NCI-H526 treated with DMSO at 0.1 percent for 48 hours (cell line): ENCODE measurements around the gene STOML3.

Experiments used
- DNase-seq: peaks from one replicate; lab custom pipeline; 2025; lab: John Stamatoyannopoulos, UW

STOML3 gene

DNA sequence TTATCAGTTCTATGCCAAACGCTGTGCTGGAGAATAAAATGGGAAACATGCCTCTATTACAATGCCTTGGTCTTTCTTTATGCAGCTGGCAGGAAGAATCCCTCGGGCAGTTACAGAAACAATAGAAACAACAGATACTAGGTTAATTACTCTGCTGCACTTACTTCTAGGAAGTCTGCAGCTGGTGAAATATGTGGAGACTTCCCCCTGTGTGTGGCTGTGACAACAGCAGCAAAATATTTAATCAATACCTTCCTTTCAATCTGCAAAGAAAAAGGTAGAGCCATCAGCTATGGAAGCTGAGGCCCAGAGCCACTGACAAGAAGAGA, 9.9 kb downstream of the STOML3 start:
- DNase-seq, result no peak

DNA sequence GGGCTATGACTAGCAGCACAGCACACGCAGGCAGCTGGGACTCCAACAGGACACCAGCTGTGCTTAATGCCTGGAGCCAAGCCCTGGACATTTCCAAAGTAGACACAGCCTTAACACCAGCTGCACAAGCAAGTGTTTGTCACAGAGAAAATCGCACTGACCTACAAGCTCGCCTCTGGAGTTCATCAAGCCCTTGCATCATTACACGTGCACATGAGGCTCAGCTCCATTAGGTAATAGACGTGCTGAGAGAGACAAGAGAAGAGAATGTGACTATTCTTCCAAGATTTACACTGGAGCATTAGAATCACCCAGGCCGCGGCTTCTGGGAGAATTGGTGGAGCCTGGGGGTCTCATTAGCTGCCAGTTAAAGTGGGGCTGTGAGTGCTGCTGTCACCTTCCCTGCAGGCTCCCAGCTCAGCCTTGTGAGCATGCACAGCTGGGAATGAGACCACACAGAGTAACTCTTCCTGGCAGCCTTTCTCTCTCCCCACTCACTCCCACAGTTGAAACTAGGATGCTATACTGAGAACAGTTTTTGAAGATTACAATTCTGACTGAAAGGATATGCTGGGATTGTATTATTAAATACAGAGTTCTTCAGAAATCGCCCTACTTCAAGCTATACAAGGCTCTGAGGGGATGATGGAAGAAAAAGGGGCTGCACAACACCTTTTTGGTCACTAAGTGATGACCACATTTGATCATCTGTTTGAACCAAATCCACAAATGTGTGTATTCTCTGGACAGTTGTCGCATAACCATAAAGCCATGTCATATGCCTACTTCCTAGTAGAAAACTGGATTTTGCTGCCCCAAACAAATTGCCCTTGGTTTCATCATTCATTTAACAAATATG, 10.5 kb downstream of the STOML3 start:
- DNase-seq, result no peak

DNA sequence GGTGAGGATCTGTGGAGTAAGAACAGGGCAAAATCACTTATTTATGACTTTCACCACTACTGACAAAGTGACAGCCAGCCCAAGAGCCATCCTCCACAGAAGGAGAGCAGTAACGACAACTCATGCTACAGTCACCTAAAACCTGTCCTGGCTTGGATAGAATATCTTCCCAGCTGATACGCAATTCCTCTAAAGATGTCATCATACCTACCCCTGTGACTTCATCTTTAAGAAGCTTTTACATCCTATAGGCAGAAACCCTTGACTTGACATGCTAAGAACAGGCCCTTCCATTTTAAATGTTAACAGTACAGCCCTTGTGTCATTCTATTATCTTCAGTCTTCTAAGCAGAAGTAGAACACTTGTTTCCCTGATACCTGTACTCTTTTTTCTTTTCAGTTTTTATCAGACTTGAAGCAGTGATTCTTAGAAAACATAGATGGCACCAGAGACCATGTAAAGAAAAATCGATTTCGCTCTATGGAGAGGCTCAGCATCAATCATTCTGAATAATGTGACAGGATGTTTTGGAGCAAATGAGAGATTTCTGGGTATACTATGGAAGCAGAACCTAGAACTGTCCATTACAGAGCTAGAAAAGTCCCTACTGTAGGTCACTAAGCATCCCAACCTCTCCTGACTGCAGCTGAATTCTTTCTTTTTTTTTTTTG, 20.1 kb downstream of the STOML3 start:
- no peak for DNase-seq

DNA sequence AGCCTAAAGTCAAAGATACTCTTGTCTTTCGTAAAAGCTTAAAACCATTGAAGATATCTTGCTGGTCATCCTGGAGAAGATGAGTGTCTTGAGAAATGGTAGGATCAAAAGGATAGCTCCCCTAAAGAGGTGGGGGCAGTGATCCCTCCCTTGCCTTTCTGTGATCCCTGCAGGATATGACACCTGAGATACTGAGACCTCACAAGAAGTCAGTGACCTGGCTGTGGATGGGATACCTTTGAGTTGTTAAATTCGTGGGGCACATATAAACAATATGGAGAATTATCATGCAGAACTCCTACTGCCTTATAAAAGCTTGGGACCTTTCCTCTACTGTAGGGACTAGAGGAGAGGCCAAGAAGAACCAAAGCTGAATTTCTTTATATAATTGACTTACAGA, 21.4 kb downstream of the STOML3 start:
- DNase-seq, result no peak

DNA sequence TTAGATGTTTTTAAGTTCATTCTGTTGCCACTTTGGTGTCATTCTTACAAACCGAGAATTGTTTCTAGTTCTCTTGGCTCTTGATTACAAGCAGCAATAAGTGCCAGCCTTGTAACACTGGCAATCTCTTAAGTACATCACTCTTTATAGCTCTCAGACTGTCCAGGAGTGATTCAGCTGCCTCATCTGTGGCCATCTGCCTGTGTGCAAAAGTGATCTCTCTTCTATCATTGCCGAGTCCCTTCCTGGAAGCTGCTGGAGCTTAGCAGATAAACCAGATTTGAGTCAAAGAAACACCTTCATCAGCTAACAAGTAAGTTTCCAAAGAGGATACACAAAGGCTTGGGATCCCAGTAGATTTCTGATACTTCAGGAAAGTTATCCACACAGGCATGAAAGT, 23.2 kb downstream of the STOML3 start:
- DNase-seq, result no peak

DNA sequence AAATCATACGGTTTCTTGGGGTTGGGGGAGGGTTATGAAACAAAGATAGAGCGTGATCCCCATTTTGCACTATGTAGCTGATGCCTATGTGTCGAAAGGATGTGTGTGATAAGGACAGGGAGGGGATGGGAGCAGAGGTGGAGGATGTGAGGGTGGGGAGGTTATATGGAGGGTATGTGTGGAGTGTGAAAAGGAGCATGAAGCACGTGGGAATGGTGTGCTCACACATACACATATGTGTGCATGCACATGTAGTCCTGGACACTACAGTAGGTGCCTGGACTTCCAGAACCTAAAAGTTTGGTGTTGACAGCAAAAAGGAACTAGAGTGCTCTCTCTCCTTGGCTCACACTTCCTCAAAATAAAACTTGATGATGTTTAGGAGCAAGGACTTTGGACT, 25.4 kb downstream of the STOML3 start:
- DNase-seq, result no peak

DNA sequence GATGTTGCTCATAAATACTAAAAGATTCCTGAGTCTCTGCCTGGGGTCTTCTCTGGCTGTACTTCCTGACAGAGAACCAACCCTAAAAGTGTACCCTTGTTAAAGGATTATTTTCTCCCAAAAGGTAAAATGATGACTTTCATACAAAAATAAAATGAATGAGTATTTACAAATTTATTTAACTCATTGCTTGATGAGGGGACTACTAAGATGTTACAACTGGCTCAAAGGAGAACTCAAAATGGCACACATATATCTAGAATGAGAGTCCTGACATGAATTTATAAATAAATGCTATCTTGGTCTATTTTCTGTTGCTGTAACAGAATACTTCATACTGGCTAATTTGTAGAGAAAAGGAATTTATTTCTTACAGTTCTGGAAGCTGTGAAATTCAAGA, 30.5 kb downstream of the STOML3 start:
- DNase-seq, result no peak

DNA sequence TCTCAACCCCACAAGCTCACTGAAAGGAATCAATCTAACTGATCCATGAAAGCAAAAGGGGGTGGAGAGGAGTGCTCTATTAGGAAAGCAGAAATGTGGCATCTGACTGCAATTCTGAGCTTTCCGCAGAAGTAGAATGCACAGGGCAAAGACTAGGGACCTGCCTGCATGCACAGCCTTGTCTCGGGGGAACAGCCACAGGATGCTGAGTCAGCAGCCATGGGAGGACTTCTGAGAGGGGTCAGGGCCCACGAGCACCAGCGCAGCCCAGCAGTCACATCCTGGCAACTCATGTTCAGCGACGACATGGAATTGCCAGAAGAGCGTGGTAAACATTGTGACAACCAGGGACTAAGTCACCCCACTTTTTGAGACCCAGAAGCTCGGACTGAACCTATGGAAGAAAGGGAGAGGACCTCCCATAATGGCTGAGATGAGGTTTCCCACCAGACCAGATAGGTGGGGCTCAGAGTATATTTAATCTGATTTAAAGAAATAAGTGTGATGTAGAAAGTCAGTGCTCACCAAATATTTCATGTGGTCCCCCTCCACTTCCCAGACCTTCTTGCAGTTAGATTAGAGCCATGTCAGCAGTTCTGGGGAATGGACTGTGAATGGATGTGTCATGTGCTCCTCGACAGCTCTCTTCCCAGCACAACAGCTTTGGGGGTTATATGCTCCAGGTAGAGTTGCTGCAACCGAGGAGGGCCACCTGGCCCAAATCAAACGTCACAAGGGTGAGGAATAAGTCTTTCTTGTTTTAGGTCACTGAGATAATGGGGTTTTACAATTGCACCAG, 32.6 kb downstream of the STOML3 start:
- no peak for DNase-seq

DNA sequence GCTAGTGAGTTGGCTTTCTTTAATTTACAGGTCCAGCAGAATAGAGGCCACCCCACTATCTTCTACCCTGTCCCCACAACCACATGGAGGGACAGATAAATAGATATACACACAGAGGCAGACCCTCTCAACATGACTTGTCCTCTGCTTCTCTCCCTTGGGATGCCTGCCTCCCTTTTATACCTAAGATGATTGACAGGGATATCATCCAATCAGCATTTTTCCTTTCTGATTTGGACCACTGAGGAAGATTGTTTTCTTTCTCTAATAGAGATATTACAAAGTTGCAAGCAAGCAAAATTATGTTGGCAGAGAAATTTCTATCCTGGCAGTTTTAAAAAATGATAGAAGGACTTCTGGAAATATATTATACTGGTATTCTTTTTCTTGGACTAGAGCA, 35.8 kb downstream of the STOML3 start:
- no peak for DNase-seq

DNA sequence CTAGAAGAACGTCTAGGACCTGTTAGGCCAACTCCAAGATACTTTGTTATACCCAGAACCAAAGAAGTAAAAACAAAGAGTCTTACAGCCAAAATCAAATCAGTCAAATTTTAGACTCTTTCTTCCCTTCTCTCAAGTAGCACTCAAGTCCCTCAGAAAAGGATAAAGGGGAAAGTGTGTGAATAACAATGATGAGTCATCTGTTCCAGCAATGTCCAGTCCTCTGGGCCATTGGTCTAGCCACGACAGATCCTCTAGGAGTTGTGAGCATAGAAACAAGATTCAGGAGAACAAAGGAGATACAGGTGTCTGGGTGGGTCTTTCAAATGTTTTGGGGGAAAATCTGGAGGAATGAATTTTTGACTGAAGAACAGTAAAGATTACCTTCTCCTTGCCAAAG, 36.3 kb downstream of the STOML3 start:
- no peak for DNase-seq

DNA sequence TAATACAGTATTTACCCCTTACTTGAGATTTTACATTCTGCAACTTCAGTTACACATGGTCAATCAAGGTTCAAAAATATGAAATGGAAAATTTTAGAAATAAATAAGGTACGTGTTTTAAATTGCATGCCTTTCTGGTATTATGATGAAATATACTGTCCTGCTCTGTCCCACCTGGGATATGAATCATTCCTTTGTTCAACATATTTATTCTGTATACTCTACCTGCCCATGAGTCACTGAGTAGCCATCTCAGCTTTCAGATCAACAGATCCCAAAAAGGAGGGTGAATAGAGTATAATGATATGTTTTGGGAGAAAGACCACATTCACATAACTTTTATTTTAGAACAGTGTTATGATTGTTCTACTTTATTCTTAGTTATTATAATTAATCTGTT, 37.8 kb downstream of the STOML3 start:
- DNase-seq, result no peak

DNA sequence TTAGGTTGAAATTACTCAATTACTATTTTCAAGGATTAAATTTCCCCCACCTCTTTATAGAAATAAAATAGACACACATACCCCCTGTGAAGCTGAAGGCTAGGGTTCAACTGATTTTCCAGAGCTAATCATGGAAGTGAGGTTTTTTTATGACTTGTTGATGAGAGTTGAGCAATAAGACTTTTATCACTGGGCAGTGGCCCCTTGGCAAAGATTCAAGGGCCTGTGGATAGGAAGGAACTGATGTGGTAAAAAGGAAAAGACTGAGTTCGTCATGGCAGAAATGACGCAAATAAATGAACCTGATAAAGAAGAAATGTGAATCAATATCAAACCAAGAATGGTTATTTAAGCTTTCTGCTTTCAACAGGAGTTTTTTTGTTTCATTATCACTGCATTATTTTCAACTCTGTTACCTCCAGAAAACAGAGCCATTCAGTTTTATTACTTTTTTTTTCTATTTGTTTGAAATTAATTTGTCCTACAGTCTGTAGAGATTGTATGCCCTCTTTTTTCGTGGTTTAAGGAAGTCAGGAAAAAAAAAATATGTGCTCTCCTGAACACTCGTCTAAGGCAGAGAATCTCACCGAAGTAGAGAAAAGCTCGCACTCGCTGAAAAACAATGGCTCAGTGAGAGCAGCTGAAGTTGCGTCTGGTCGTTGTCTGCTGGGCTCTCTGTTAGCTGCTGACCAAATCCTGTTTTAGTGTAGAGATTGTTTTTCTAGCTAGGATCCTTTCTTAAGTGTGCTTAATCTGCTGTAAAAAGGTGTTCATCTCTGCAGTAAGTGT, 38.9 kb downstream of the STOML3 start:
- no peak for DNase-seq

DNA sequence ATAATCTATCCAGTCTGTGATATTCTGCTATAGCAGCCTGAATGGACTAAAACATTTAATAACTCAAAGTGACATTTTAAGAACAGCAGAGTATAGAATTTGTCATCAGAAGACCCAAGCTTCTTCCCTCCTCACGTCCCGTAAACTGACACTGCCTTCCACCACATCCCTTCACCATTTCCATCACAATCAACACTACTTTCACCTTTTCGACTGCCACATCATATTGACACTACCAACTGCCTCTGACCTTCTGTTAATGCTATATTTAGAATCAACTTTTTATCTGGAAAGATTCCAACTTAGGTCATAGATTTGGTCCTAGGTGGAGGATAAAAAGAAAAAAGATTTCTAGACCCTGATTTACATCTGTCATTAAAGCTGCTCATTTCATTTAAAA, 39.6 kb downstream of the STOML3 start:
- DNase-seq, result no peak

DNA sequence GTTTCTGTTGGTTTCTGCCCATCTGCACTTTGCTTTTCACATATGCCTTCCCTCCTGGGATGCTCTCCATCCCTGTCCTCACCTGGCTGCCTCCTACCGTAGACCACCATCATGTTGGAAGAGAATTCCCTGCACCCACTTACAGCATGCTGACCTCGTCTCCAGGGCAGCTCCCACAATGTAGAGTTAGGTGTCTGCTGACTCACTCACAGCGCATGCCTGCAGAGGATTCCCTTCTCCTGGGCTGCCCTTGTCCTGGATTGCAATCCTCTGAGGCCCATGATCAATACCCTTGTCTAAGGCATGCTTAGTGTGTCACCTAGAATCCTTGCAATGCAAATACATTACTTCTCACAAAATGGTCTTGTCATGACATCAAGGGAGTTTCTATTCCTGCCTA, 43.6 kb downstream of the STOML3 start:
- no peak for DNase-seq

DNA sequence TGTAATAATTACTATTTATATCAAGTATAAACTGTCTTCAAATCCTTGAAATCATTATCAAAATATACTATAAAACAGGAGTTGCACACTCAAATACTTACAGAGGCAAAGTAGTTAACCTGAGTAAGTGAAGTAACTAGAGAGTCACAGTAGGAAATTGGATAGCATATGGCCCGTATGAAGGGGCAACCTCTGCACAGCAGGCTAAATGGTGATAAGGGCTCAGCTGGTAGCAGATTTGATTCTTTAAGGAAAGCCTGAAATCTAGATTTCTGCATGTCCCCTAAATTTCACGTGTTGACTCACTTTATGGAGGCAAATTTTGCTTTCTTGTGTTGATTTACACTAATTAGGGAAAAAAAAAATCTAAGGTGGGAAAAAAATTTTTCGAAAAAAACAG, 46.4 kb downstream of the STOML3 start:
- no peak for DNase-seq

DNA sequence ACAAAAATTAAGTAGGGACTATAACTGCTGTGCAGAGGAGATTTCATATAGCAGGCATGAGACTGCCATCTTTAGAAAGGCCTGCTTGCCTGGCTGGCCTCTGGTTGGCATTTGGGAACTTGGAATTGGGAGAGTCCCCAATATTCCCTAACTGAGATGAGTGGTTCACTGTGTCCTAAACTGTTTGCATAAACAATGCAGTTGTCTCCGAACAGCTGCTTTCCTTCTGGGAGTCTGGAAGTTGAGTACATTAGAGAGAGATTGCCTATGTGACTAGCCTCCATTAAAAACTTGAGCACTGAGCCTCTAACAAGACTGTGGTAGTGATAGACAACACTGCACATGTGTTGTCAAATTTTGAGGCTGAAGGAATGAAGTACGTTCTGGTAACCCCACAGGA, 47.4 kb downstream of the STOML3 start:
- no peak for DNase-seq

DNA sequence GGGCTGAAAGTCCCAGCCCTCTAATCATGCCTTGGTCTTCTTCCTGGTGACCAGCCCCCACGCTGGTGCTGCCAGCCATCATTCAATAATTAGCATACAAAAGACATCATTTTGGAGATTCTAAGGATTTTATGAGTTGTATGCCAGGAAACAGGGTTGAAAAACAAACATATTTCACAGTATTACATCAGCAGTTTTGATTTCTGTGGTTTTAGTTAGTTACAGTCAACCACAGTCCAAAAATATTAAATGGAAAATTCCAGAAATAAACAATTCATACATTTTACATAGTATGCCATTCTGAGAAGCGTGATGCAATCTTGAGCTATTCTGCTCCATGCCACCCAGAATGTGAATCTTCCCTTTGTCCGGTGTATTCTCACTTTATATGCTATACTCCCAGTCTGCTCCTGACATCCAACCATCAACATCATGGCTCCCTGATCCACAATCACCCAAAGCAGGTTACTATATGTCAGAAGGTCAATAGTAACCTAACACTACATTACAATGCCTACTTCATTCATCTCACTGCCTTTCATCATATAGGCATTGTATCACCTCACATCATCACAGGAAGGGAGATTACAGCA, 49.2 kb downstream of the STOML3 start:
- DNase-seq, result no peak

DNA sequence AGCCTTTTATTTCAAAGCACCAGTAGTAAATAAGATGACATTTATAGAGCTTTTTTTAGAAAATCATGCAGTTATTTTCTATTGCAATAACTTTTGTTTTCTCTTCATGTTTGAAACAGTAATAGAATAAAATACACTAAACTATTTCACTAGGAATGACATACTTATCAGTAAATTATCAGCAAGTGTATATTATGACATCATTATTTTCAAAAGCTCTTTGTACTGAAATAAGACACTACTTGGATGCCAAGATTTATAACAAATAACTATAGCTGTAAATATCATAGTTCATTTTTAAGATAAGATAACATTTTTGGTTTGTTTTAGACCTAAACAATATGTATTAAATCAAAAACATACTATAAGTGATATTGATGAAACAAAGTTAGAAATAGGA, 56.8 kb downstream of the STOML3 start:
- no peak for DNase-seq

DNA sequence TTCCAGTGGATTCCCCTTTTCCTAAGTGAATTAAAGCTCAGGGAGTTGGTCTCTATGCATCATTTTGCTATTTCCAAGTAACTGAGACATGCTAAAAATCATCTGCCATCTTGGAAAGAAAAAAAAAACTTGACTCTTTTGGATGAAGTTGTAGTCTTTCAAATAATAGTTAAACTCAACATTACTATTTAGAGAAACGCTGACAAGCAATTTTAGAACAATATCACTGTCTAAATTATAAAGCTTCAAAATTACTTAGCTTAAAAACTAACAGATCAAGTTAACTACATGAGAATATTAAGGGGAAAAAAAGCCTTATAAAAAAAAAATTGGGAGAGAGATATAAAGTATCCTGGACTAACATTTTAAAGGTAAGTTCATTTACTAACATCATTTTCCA, 68.5 kb downstream of the STOML3 start:
- DNase-seq, result no peak

DNA sequence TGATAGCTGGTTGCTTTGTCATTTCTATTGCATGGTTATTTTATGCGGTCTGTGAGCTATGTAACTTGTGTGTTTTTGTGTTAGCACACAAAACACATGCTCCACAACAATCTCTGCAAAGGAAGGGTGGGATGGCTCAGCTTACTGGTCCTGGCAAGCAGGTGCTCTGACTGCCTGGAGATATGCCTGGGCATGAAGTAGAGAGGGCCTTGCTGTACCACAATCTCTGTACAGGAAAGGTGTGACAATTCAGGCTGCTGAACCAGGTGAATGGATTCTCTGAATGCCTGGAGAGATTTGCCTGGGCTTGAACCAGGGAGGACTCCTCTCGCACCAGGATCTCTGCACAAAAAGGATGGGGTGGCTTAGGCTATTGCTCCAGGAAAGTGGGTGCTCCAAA, 69.5 kb downstream of the STOML3 start:
- no peak for DNase-seq
